CD14-positive monocyte (primary cell): ENCODE results near the gene DOCK4. TPM values are rescaled to one million over a fixed set of nuclear protein-coding genes. Genes with fewer than 3 reads are reported as not detected.
A peak's percentile ranks its signal among the peaks of the same experiment; 100 is the strongest.

Experiments used
- DNase-seq, 3 donors: peaks; one replicate each; pipeline ENCODE4 v3.0.0-alpha.2; 2011 to 2022
- H2AFZ ChIP-seq: 2 replicates; pipeline ENCODE4 v1.6.0; 2012; ENCODE audit warnings: mild to moderate bottlenecking, low read depth, low read length, inconsistent platforms; ENCODE audit not compliant: insufficient read depth, poor library complexity, severe bottlenecking
- H3K27ac ChIP-seq, 2 donors: 1 replicate in 1 of 2; 2 replicates in 1 of 2; pipeline ENCODE4 v1.5.1; 2012 to 2013; ENCODE audit warnings: low read length in 2 of 2, control low read depth in 1 of 2, inconsistent platforms in 1 of 2, low read depth in 1 of 2, mild to moderate bottlenecking in 1 of 2
- H3K27me3 ChIP-seq, 2 donors: one replicate each; pipeline versions ENCODE4 v1.6.0 to v1.6.1; 2011 to 2013; ENCODE audit warnings: low read length in 2 of 2; ENCODE audit not compliant: control insufficient read depth in 2 of 2, insufficient read depth in 2 of 2
- H3K36me3 ChIP-seq, 2 donors: replicated peaks in 1 of 2; 1 replicate in 1 of 2; 2 replicates in 1 of 2; pipeline versions ENCODE4 v1.5.1 to v1.6.1; 2012 to 2013; ENCODE audit warnings: low read length in 2 of 2, control low read depth in 1 of 2, inconsistent platforms in 1 of 2, mild to moderate bottlenecking in 1 of 2; ENCODE audit not compliant: insufficient read depth in 2 of 2, control insufficient read depth in 1 of 2
- H3K4me1 ChIP-seq, 2 donors: 1 replicate in 1 of 2; 2 replicates in 1 of 2; pipeline versions ENCODE4 v1.5.1 to v1.6.1; 2012 to 2013; ENCODE audit warnings: low read length in 2 of 2, control low read depth in 1 of 2, inconsistent platforms in 1 of 2, mild to moderate bottlenecking in 1 of 2, moderate library complexity in 1 of 2; ENCODE audit not compliant: insufficient read depth in 2 of 2, control insufficient read depth in 1 of 2
- H3K4me2 ChIP-seq: replicated peaks from 2 replicates; pipeline ENCODE3; 2012; ENCODE audit warnings: low read length, moderate library complexity, mild to moderate bottlenecking; ENCODE audit not compliant: poor library complexity, severe bottlenecking; ENCODE audit errors: extremely low read depth
- H3K4me3 ChIP-seq, 3 experiments: fragments of 200-600 bp in 1 of 3; sonication (generic) in 1 of 3; replicated peaks in 1 of 3; 1 replicate in 2 of 3; 2 replicates in 1 of 3; pipeline ENCODE4 v1.5.1; 2011 to 2013; ENCODE audit warnings: low read length in 3 of 3, mild to moderate bottlenecking in 3 of 3, control low read depth in 2 of 3, low read depth in 2 of 3, inconsistent platforms in 1 of 3, moderate library complexity in 1 of 3
- H3K79me2 ChIP-seq: 2 replicates; pipeline ENCODE4 v1.6.0; 2012; ENCODE audit warnings: mild to moderate bottlenecking, control low read depth, inconsistent platforms, low read length, moderate library complexity; ENCODE audit not compliant: insufficient read depth
- H3K9ac ChIP-seq: 2 replicates; pipeline ENCODE4 v1.6.0; 2017; ENCODE audit warnings: low read length, mild to moderate bottlenecking; ENCODE audit not compliant: insufficient read depth, poor library complexity, severe bottlenecking
- H3K9me3 ChIP-seq, 2 donors: replicated peaks in 1 of 2; 1 replicate in 1 of 2; 2 replicates in 1 of 2; pipeline versions ENCODE4 v1.5.1 to v1.6.1; 2012 to 2013; ENCODE audit warnings: low read length in 2 of 2, control low read depth in 1 of 2; ENCODE audit not compliant: control insufficient read depth in 1 of 2, insufficient read depth in 1 of 2
- H4K20me1 ChIP-seq: 2 replicates; pipeline ENCODE4 v1.6.0; 2012; ENCODE audit warnings: mild to moderate bottlenecking, low read length, control low read depth, moderate library complexity; ENCODE audit not compliant: insufficient read depth
- H3K27ac Mint-ChIP-seq, 7 donors: one replicate each; pipeline ENCODE4 v1.8.0; 2020; ENCODE audit warnings: mild to moderate bottlenecking in 7 of 7, mixed read lengths in 7 of 7, moderate library complexity in 6 of 7, inconsistent platforms in 2 of 7
- H3K27me3 Mint-ChIP-seq, 3 donors: one replicate each; pipeline ENCODE4 v1.8.0; 2021 to 2022; ENCODE audit warnings: low read depth in 3 of 3, mild to moderate bottlenecking in 3 of 3, mixed read lengths in 3 of 3, moderate library complexity in 3 of 3, inconsistent platforms in 1 of 3
- H3K36me3 Mint-ChIP-seq, 2 donors: one replicate each; pipeline ENCODE4 v1.8.0; 2020; ENCODE audit warnings: mixed read lengths in 2 of 2, inconsistent platforms in 1 of 2, mild to moderate bottlenecking in 1 of 2
- H3K4me1 Mint-ChIP-seq: one replicate; pipeline ENCODE4 v1.8.0; 2020; ENCODE audit warnings: mild to moderate bottlenecking, mixed read lengths
- H3K4me3 Mint-ChIP-seq, 2 donors: one replicate each; pipeline ENCODE4 v1.8.0; 2020; ENCODE audit warnings: mild to moderate bottlenecking in 2 of 2, mixed read lengths in 2 of 2, moderate library complexity in 1 of 2
- H3K9me3 Mint-ChIP-seq, 7 donors: one replicate each; pipeline ENCODE4 v1.8.0; 2020 to 2022; ENCODE audit warnings: mixed read lengths in 7 of 7, mild to moderate bottlenecking in 6 of 7, moderate library complexity in 6 of 7, inconsistent platforms in 2 of 7
- CTCF ChIP-seq: fragments of 200-600 bp; IDR thresholded peaks from one replicate; pipeline ENCODE4 v1.8.0; 2022; ENCODE audit warnings: antibody characterized with exemption, mild to moderate bottlenecking
- WGBS: methylation state at CpG from one replicate; pipeline ENCODE4 v1.1.5; 2013; ENCODE audit warnings: missing lambda C conversion rate; ENCODE audit not compliant: insufficient coverage; 5-methylcytosine and 5-hydroxymethylcytosine counted together
- intact Hi-C, 2 donors: fragments of 100-400 bp; cut with micrococcal nuclease; formaldehyde crosslinking; loops; one replicate each; pipeline versions ENCODE4 v1.15.0 to v1.15.1; 2023
- polyA plus RNA-seq, 3 donors: library from polyadenylated mRNA; depleted of rRNA in 1 of 3; unstranded in 2 of 3; stranded (reverse) in 1 of 3; fragments of 300-500 nt in 2 of 3; fragments of >200 nt in 1 of 3; fragmentation: Illumina TruSeq in 2 of 3; gene quantifications; 1 replicate in 2 of 3; 2 replicates in 1 of 3; pipeline ENCODE4 v1.2.3, GENCODE V29; 2012 to 2021

The DOCK4 gene
- polyA plus RNA-seq, 3 donors: 1.3 to 5.0 (median 2.7) TPM

GRCh38 chr7:112234147-112234546 is 27.9 kb upstream of the DOCK4 start:
- H3K79me2 ChIP-seq: peaks cover 15% of the 10 kb centered on the region
- H3K27me3 Mint-ChIP-seq: peaks cover 0 to 1% (median 0%) of the 10 kb centered on the region in 3 donors
- no peak for TF ChIP-seq CTCF
- no peak overlapping the region for H3K4me3 ChIP-seq
- WGBS: no CpG with 5 or more reads among the region's 1 CpG
- no peaks in the 10 kb centered on the region for H3K36me3 ChIP-seq
- peaks cover 1 to 7% of the 10 kb centered on the region in 2 donors for H3K36me3 Mint-ChIP-seq
- H2AFZ ChIP-seq: no peak overlapping the region
- DNase-seq: no peak
- no peaks in the 10 kb centered on the region for H3K4me1 ChIP-seq
- H4K20me1 ChIP-seq: peaks cover 40% of the 10 kb centered on the region
- H3K4me2 ChIP-seq: no peak overlapping the region
- no peak overlapping the region for H3K9ac ChIP-seq
- H3K4me3 Mint-ChIP-seq: no peak overlapping the region
- no peaks in the 10 kb centered on the region for H3K27me3 ChIP-seq
- H3K9me3 Mint-ChIP-seq: peaks cover 3 to 12% (median 7%) of the 10 kb centered on the region in 7 donors
- peaks cover 1% of the 10 kb centered on the region for H3K4me1 Mint-ChIP-seq
- intact Hi-C loops: no loop called here
- H3K27ac ChIP-seq: no peak overlapping the region
- H3K27ac Mint-ChIP-seq: no peak overlapping the region
- H3K9me3 ChIP-seq: peaks cover 0 to 12% of the 10 kb centered on the region in 2 donors

GRCh38 chr7:112233048-112233697 is 27.0 kb upstream of the DOCK4 start:
- H3K9ac ChIP-seq: no peak overlapping the region
- peaks cover 0 to 2% of the 10 kb centered on the region in 2 donors for H3K9me3 ChIP-seq
- H3K27me3 ChIP-seq: no peaks in the 10 kb centered on the region
- TF ChIP-seq CTCF: no peak
- no peak overlapping the region for H3K27ac ChIP-seq
- no peak overlapping the region for H3K4me3 ChIP-seq
- intact Hi-C loops: no loop called here
- Mint-ChIP-seq H3K27ac (peak overlapping the region in 1 of 7 donors; percentile 48), H3K4me3 (no peak overlapping the region), H3K9me3 (peaks cover 2 to 10% (median 4%) of the 10 kb centered on the region in 7 donors), H3K36me3 (peaks cover 1 to 7% of the 10 kb centered on the region in 2 donors), H3K4me1 (peaks cover 1% of the 10 kb centered on the region), H3K27me3 (peaks cover 0 to 1% (median 0%) of the 10 kb centered on the region in 3 donors)
- H3K4me1 ChIP-seq: no peaks in the 10 kb centered on the region
- H4K20me1 ChIP-seq: peaks cover 43% of the 10 kb centered on the region
- H3K79me2 ChIP-seq: peaks cover 15% of the 10 kb centered on the region
- H3K36me3 ChIP-seq: no peaks in the 10 kb centered on the region
- no peak for DNase-seq
- H3K4me2 ChIP-seq: no peak overlapping the region
- 100% methylated on average over 3 of the region's 3 CpGs for WGBS
- no peak overlapping the region for H2AFZ ChIP-seq
